Measurements from ENCODE around the gene COPS3. TPM values are rescaled to one million over a fixed set of nuclear protein-coding genes. Genes with fewer than 3 reads are reported as not detected.

COPS3 gene
- total and polyA plus RNA-seq, 2 of the 8 experiments (the other 6 are each of a cell fraction or from before 2014, with no cell fraction given) = 82.9 to 110 TPM

DNA sequence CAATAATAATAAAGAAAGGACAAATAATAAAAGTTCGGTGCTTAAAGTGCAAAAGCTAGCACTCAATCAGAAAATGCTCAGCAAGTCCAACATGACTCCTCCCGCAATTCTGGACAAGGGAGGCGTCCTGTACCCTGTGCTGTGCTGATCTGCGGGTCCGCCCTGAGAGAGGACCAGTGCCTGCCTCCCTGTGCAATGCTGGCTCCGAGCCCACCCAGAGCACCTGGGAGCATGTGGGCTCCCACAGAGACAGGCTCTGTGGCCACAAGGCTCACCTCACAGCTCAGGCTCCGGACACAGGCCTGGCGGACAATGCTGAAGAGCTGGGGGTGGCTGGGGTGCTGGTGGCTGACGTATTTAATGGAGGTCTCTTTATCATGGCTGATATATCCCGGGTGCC lies 55.1 kb downstream of the COPS3 start:
- Histone ChIP-seq H3K4me1 (replicated peaks in 1 of 4; ENCODE audit: control insufficient read depth in 3 of 4, insufficient read depth in 4 of 4, low read length in 3 of 4) (no peaks in the 10 kb centered on the region), H3K23me2 (ENCODE audit: low read depth, low read length) (no peaks in the 10 kb centered on the region), H4K20me1 (replicated peaks in 1 of 2; ENCODE audit: control insufficient read depth in 1 of 2, insufficient read depth in 2 of 2, low read length in 2 of 2) (peaks cover 7 to 8% of the 10 kb centered on the region in 2 experiments), H4K91ac (replicated peaks; ENCODE audit: insufficient read length, low read length) (no peak overlapping the region), H3K23ac (ENCODE audit: insufficient read length) (no peak overlapping the region), H3K27me3 (replicated peaks in 1 of 4; ENCODE audit: control insufficient read depth in 3 of 4, extremely low read depth in 1 of 4, insufficient read depth in 3 of 4, low read length in 3 of 4) (no peaks in the 10 kb centered on the region; a peak in 1 of 7 replicates), H3K9me3 (ENCODE audit: insufficient read depth in 2 of 2, low read depth in 1 of 2, low read length in 1 of 2) (no peaks in the 10 kb centered on the region), H3K27ac (ENCODE audit: low read depth, low read length) (no peak overlapping the region), H2BK120ac (replicated peaks; ENCODE audit: low read depth, low read length) (no peak overlapping the region), H3K14ac (ENCODE audit: insufficient read length) (no peak overlapping the region), H2BK5ac (ENCODE audit: low read depth, low read length) (no peak overlapping the region), H3K79me1 (ENCODE audit: low read depth, low read length) (no peaks in the 10 kb centered on the region; the same call in 1 of the 2 replicates), H2AFZ (ENCODE audit: low read length) (no peak overlapping the region), H4K8ac (ENCODE audit: extremely low read depth, insufficient read depth, low read length) (no peak overlapping the region; the same call in 1 of the 2 replicates), H2BK20ac (ENCODE audit: low read length) (no peak overlapping the region), H3K4ac (replicated peaks; ENCODE audit: insufficient read length, low read depth, low read length) (no peak overlapping the region), H2BK12ac (ENCODE audit: low read depth, low read length) (no peak overlapping the region), H2BK15ac (ENCODE audit: low read length) (no peak overlapping the region), H3K4me2 (ENCODE audit: insufficient read depth in 1 of 2, low read depth in 2 of 2, low read length in 2 of 2) (no peak overlapping the region), H3K4me3 (ENCODE audit: extremely low read depth in 1 of 4, insufficient read depth in 2 of 4, low read depth in 3 of 4, low read length in 4 of 4) (no peak overlapping the region), H2AK5ac (ENCODE audit: low read depth, low read length) (no peak overlapping the region), H4K5ac (ENCODE audit: insufficient read length, low read depth, low read length) (no peak overlapping the region), H3K9ac (replicated peaks in 1 of 4; ENCODE audit: extremely low read depth in 1 of 4, low read depth in 3 of 4, low read length in 3 of 4) (no peak overlapping the region), H3K79me2 (ENCODE audit: control insufficient read depth in 1 of 2, insufficient read depth in 2 of 2, low read length in 2 of 2) (no peaks in the 10 kb centered on the region; a peak in 1 of 4 replicates), H3K56ac (replicated peaks; ENCODE audit: insufficient read length, low read depth, low read length) (no peak overlapping the region), H3K18ac (ENCODE audit: extremely low read depth, low read length) (no peak overlapping the region), H3K36me3 (ENCODE audit: control insufficient read depth in 2 of 4, insufficient read depth in 4 of 4, low read length in 3 of 4) (peaks cover 16 to 91% (median 66%) of the 10 kb centered on the region in 4 experiments; a peak in 7 of 8 replicates)
- FAIRE-seq (no peak), DNase-seq (ENCODE audit: low read depth in 1 of 2, low spot score in 2 of 2) (no peak)
- WGBS, 2 experiments (ENCODE audit: extremely low coverage in 1 of 2, insufficient coverage in 1 of 2, insufficient read length in 1 of 2, insufficient replicate concordance in 2 of 2, low coverage in 1 of 2, low lambda C conversion rate in 2 of 2, missing lambda C conversion rate in 1 of 2) = 90% methylated on average over 10 of the region's 10 CpGs; no CpG with 5 or more reads in 1 of the 2 experiments
- ChIA-PET POLR2A (ENCODE audit: partially characterized antibody) (interaction anchor here (0.9 to 1.7 kb wide), 3 partner anchors 10 to 53 kb away, joined by 3 to 4 read pairs (median 4); no protein-coding TSS in a partner anchor), CTCF (ENCODE audit: partially characterized antibody) (interaction anchor here (1.7 kb wide), 1 partner anchor 85 kb away, joined by 5 read pairs; no protein-coding TSS in a partner anchor)
- no peak for TF ChIP-seq RAD21 (IDR thresholded peaks at IDR 0.05 in 1 of 2, conservative IDR thresholded peaks at IDR 0.05 in 1 of 2; ENCODE audit: low read depth in 2 of 2, low read length in 2 of 2)
- no peak for TF ChIP-seq NANOG (IDR thresholded peaks at IDR 0.05; ENCODE audit: insufficient read depth, low read depth, low read length, poor library complexity, severe bottlenecking)
- no peak for TF ChIP-seq SP4 (IDR thresholded peaks at IDR 0.05; ENCODE audit: low read length)
- no peak for TF ChIP-seq ZNF274 (IDR thresholded peaks at IDR 0.05; ENCODE audit: borderline replicate concordance, extremely low read depth, low read length)
- TF ChIP-seq RFX5 (IDR thresholded peaks at IDR 0.05; ENCODE audit: borderline replicate concordance, low read depth, low read length) = no peak
- no peak for TF ChIP-seq BCL11A (IDR thresholded peaks at IDR 0.05; ENCODE audit: low read depth in 2 of 2, low read length in 2 of 2)
- no peak for TF ChIP-seq TAF1 (IDR thresholded peaks at IDR 0.05; ENCODE audit: low read depth, low read length)
- no peak for TF ChIP-seq ASH2L (IDR thresholded peaks at IDR 0.05; ENCODE audit: low read length)
- no peak for TF ChIP-seq SIX5 (IDR thresholded peaks at IDR 0.05; ENCODE audit: low read depth, low read length)
- TF ChIP-seq, protein P1, sequence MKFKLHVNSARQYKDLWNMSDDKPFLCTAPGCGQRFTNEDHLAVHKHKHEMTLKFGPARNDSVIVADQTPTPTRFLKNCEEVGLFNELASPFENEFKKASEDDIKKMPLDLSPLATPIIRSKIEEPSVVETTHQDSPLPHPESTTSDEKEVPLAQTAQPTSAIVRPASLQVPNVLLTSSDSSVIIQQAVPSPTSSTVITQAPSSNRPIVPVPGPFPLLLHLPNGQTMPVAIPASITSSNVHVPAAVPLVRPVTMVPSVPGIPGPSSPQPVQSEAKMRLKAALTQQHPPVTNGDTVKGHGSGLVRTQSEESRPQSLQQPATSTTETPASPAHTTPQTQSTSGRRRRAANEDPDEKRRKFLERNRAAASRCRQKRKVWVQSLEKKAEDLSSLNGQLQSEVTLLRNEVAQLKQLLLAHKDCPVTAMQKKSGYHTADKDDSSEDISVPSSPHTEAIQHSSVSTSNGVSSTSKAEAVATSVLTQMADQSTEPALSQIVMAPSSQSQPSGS (IDR thresholded peaks at IDR 0.05; ENCODE audit: low read length) = no peak
- TF ChIP-seq RBBP5 (IDR thresholded peaks at IDR 0.05; ENCODE audit: borderline replicate concordance, low read depth, low read length) = no peak
- no peak for TF ChIP-seq JUN (IDR thresholded peaks at IDR 0.05; ENCODE audit: low read depth, low read length)
